HCT116 (cell line): Measurements from ENCODE around the gene CCDC185. TPM values are rescaled to one million over a fixed set of nuclear protein-coding genes. Genes with fewer than 3 reads are reported as not detected.

Source experiments
- ATAC-seq: fragments of 200-7000 bp; cut with Tn5 transposase; 2 replicates; pipeline ENCODE4 v1.9.1; 2020; ENCODE audit warnings: mild to moderate bottlenecking, moderate library complexity
- BruUV-seq: library from RNA; stranded (reverse); fragments of 400-500 nt; replicated peaks from 2 replicates; lab custom pipeline; 2021; lab: Mats Ljungman, UMichigan
- CTCF ChIA-PET: fragments of 300-600 bp; sonication (Branson Sonifier 250); formaldehyde crosslinking; loops from one replicate; lab custom pipeline; 2021; ENCODE audit warnings: antibody characterized with exemption; lab: Charles Lee
- POLR2A ChIA-PET: fragments of 300-600, 350-600 bp; sonication (Branson Sonifier 250); formaldehyde crosslinking; loops from one replicate; lab custom pipeline; 2021; ENCODE audit warnings: antibody characterized with exemption; lab: Charles Lee
- RAD21 ChIA-PET, 2 experiments: fragments of 300-600 bp; sonication (Branson Sonifier 250); formaldehyde crosslinking; loops; one replicate each; lab custom pipeline; 2023; ENCODE audit warnings: low total read pairs in 2 of 2; ENCODE audit not compliant: uncharacterized antibody in 2 of 2, unreplicated experiment in 2 of 2, low non-redundant PET in 1 of 2; lab: Charles Lee
- DNase-seq: peaks from one replicate; pipeline ENCODE4 v3.0.0-alpha.2; 2010; ENCODE audit warnings: low read depth, low spot score
- H2AFZ ChIP-seq: fragments of 200-600 bp; shearing (Covaris generic), sonication (generic); 2 replicates; pipeline ENCODE4 v1.6.1; 2017; ENCODE audit warnings: low read depth, mixed run types, mixed read lengths, antibody characterized with exemption, low read length; ENCODE audit not compliant: poor library complexity, severe bottlenecking
- H3K27ac ChIP-seq: 2 replicates; pipeline ENCODE4 v1.5.1; 2012; ENCODE audit warnings: low read depth, low read length
- H3K27me3 ChIP-seq: fragments of 200-600 bp; sonication (generic); 2 replicates; pipeline ENCODE4 v1.6.1; 2016; ENCODE audit warnings: mixed run types, low read length, mixed read lengths; ENCODE audit not compliant: insufficient read depth
- H3K36me3 ChIP-seq, 2 experiments: fragments of 200-500 bp in 1 of 2; fragments of 200-600 bp in 1 of 2; sonication (Bioruptor generic) in 1 of 2; sonication (generic) in 1 of 2; 2 replicates each; pipeline versions ENCODE4 v1.5.1 to v1.6.1; 2014 to 2016; ENCODE audit warnings: low read length in 2 of 2, inconsistent platforms in 1 of 2, mixed read lengths in 1 of 2, mixed run types in 1 of 2; ENCODE audit not compliant: insufficient read depth in 2 of 2, control insufficient read depth in 1 of 2
- H3K4me1 ChIP-seq, 2 experiments: fragments of 200-600 bp in 1 of 2; sonication (generic) in 1 of 2; 2 replicates each; pipeline versions ENCODE4 v1.5.1 to v1.6.1; 2012 to 2017; ENCODE audit warnings: low read length in 2 of 2, inconsistent platforms in 1 of 2, mild to moderate bottlenecking in 1 of 2, mixed read lengths in 1 of 2, mixed run types in 1 of 2, moderate library complexity in 1 of 2; ENCODE audit not compliant: insufficient read depth in 2 of 2, control insufficient read depth in 1 of 2
- H3K4me2 ChIP-seq: fragments of 200-600 bp; sonication (generic); 2 replicates; pipeline ENCODE4 v1.6.1; 2017; ENCODE audit warnings: mixed run types, low read length, mixed read lengths
- H3K4me3 ChIP-seq, 2 experiments: fragments of 200-600 bp in 1 of 2; sonication (generic) in 1 of 2; replicated peaks in 1 of 2; 2 replicates each; pipeline ENCODE4 v1.5.1; 2011 to 2016; ENCODE audit warnings: low read length in 2 of 2, control low read depth in 1 of 2, low read depth in 1 of 2, mild to moderate bottlenecking in 1 of 2, mixed read lengths in 1 of 2, mixed run types in 1 of 2
- H3K79me2 ChIP-seq: fragments of 200-600 bp; sonication (generic); 2 replicates; pipeline ENCODE4 v1.6.1; 2017; ENCODE audit warnings: mild to moderate bottlenecking, mixed run types, low read length, moderate library complexity, mixed read lengths; ENCODE audit not compliant: insufficient read depth
- H3K9ac ChIP-seq: fragments of 200-600 bp; sonication (generic); 2 replicates; pipeline ENCODE4 v1.6.1; 2016; ENCODE audit warnings: low read length, mixed read lengths
- H3K9me2 ChIP-seq: fragments of 200-600 bp; sonication (generic), shearing (Covaris generic); 2 replicates; pipeline ENCODE4 v1.6.1; 2017; ENCODE audit warnings: mixed run types, mild to moderate bottlenecking, moderate library complexity; ENCODE audit not compliant: insufficient read depth
- H3K9me3 ChIP-seq, 2 experiments: fragments of 200-500 bp in 1 of 2; fragments of 200-600 bp in 1 of 2; sonication (Bioruptor generic) in 1 of 2; sonication (generic) in 1 of 2; 2 replicates each; pipeline ENCODE4 v1.6.1; 2014 to 2017; ENCODE audit warnings: low read length in 2 of 2, mixed read lengths in 2 of 2, inconsistent platforms in 1 of 2, low read depth in 1 of 2, mild to moderate bottlenecking in 1 of 2, mixed run types in 1 of 2, moderate library complexity in 1 of 2; ENCODE audit not compliant: control insufficient read depth in 1 of 2, insufficient read depth in 1 of 2
- H4K20me1 ChIP-seq: fragments of 200-600 bp; sonication (generic), shearing (Covaris generic); 2 replicates; pipeline ENCODE4 v1.6.1; 2017; ENCODE audit warnings: mixed run types, mild to moderate bottlenecking, moderate library complexity; ENCODE audit not compliant: insufficient read depth
- CEBPB ChIP-seq: IDR thresholded peaks from 2 replicates; pipeline ENCODE4 v1.6.1; 2012; ENCODE audit warnings: low read depth
- EGR1 ChIP-seq: IDR thresholded peaks from 2 replicates; pipeline ENCODE4 v1.6.1; 2012; ENCODE audit warnings: low read depth
- EZH2phosphoT487 ChIP-seq: fragments of 200-600 bp; IDR thresholded peaks from 2 replicates; pipeline ENCODE4 v1.6.1; 2018; ENCODE audit warnings: antibody characterized with exemption, borderline replicate concordance
- JUND ChIP-seq: IDR thresholded peaks from 2 replicates; pipeline ENCODE4 v1.6.1; 2012
- RAD21 ChIP-seq: IDR thresholded peaks from 2 replicates; pipeline ENCODE4 v1.6.1; 2012; ENCODE audit warnings: low read depth, mild to moderate bottlenecking
- TCF7L2 ChIP-seq: IDR thresholded peaks from 2 replicates; pipeline ENCODE4 v1.7.0; 2011; ENCODE audit warnings: borderline replicate concordance, inconsistent platforms; ENCODE audit not compliant: insufficient read depth, insufficient read length; ENCODE audit errors: extremely low read depth
- YY1 ChIP-seq: IDR thresholded peaks from 2 replicates; pipeline ENCODE4 v1.6.1; 2011; ENCODE audit warnings: low read length, low read depth, moderate library complexity, mild to moderate bottlenecking; ENCODE audit not compliant: insufficient replicate concordance; ENCODE audit errors: extremely low read depth
- intact Hi-C: fragments of 100-400 bp; cut with micrococcal nuclease; formaldehyde crosslinking; loops from 2 replicates; pipeline ENCODE4 v1.10.0; 2022
- total RNA-seq: library from RNA; stranded (reverse); gene quantifications from one replicate; pipeline ENCODE4 v1.2.1, GENCODE V29; 2021; ENCODE audit not compliant: unreplicated experiment
- TF ChIP-seq, protein P1 (sequence below): IDR thresholded peaks from 2 replicates; pipeline ENCODE4 v1.6.1; 2011; ENCODE audit warnings: mild to moderate bottlenecking, low read length, moderate library complexity; ENCODE audit not compliant: insufficient replicate concordance; ENCODE audit errors: extremely low read depth

CCDC185 gene
- total RNA-seq, 1 experiment from 2014 or later: not detected

DNA sequence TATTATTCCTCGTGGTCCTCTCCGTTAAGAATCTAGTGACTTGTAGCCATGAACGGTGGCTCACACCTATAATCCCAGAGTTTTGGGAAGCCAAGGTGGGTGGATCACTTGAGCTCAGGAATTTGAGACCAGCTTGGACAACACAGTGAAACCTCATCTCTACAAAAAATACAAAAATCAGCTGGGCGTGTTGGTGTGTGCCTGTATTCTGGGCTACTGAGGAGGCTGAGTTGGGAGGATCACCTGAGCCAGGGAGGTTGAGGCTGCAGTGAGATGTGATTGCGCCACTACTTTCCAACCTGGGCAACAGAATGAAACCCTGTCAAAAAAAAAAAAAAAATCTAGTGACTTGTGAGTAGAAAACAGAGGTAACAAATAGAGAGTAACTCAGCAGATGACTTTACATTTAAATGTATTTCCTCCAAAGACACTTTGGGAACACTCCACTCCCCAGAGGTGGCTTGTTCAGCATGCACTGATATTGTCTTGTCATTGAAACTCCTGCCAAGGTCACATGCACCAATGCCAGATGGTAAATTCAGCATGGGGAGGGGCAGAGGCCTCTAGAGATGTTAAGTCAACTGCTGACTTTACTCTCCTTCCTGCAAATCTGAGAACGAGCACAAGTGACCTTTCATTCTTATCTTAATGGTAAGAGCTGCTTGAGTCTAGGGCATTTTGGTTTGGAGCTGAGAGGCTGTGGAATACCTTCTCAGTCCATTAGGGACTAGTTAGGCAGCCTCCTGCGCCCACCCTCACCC lies 24.9 kb downstream of the CCDC185 start:
- ATAC-seq (no peak), DNase-seq (no peak)
- Histone ChIP-seq H3K9ac (no peak overlapping the region), H3K9me3 (no peaks in the 10 kb centered on the region), H4K20me1 (no peaks in the 10 kb centered on the region), H3K4me2 (no peak overlapping the region), H3K36me3 (no peaks in the 10 kb centered on the region), H3K27ac (no peak overlapping the region), H3K9me2 (no peaks in the 10 kb centered on the region), H3K79me2 (no peaks in the 10 kb centered on the region), H3K4me1 (peaks cover 0 to 5% of the 10 kb centered on the region in 2 experiments; a peak in 1 of 4 replicates), H2AFZ (no peak overlapping the region), H3K27me3 (no peaks in the 10 kb centered on the region), H3K4me3 (no peak overlapping the region)
- intact Hi-C loops: no loop called here
- BruUV-seq: no TSS peak
- ChIA-PET RAD21 (no interaction called here), POLR2A (no interaction called here), CTCF (no interaction called here)
- TF ChIP-seq EGR1: no peak
- TF ChIP-seq, protein P1, sequence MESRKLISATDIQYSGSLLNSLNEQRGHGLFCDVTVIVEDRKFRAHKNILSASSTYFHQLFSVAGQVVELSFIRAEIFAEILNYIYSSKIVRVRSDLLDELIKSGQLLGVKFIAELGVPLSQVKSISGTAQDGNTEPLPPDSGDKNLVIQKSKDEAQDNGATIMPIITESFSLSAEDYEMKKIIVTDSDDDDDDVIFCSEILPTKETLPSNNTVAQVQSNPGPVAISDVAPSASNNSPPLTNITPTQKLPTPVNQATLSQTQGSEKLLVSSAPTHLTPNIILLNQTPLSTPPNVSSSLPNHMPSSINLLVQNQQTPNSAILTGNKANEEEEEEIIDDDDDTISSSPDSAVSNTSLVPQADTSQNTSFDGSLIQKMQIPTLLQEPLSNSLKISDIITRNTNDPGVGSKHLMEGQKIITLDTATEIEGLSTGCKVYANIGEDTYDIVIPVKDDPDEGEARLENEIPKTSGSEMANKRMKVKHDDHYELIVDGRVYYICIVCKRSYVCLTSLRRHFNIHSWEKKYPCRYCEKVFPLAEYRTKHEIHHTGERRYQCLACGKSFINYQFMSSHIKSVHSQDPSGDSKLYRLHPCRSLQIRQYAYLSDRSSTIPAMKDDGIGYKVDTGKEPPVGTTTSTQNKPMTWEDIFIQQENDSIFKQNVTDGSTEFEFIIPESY: no peak
- no peak for TF ChIP-seq CEBPB
- TF ChIP-seq EZH2phosphoT487: no peak
- TF ChIP-seq, all 23 proteins: peak for 0

DNA sequence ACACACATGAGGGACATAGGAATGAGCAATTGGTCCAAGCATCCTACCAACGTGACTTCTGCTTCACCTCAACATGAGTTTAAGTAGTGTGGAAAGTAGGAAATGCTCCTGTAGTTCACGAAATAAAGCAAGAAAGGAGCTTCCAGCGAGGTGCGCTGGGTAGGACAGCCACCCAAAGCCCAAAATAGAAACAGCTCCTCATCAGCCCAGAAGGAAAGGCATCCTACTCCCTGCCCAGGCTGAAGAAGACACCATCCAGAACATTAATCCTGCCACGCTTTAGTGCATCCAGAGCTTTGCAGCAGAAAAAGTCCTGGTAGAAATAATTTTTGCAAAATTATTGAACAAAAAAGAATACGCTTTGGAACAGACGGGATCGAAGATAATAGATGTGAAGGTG lies 25.9 kb downstream of the CCDC185 start:
- ATAC-seq (no peak), DNase-seq (no peak)
- ChIA-PET POLR2A (no interaction called here), RAD21 (no interaction called here), CTCF (no interaction called here)
- intact Hi-C loops: no loop called here
- no peaks in the 10 kb centered on the region for H3K9me2 ChIP-seq
- H3K9me3 ChIP-seq: no peaks in the 10 kb centered on the region
- no peak overlapping the region for H2AFZ ChIP-seq
- BruUV-seq: no TSS peak
- TF ChIP-seq TCF7L2 (no peak), YY1 (no peak), JUND (no peak), RAD21 (no peak)
- no peak overlapping the region for H3K27ac ChIP-seq
- H4K20me1 ChIP-seq: no peaks in the 10 kb centered on the region
- no peak overlapping the region for H3K4me2 ChIP-seq
- no peaks in the 10 kb centered on the region for H3K36me3 ChIP-seq
- H3K4me1 ChIP-seq: peaks cover 3 to 12% of the 10 kb centered on the region in 2 experiments; a peak in 2 of 4 replicates
- H3K9ac ChIP-seq: no peak overlapping the region
- no peaks in the 10 kb centered on the region for H3K79me2 ChIP-seq
- no peaks in the 10 kb centered on the region for H3K27me3 ChIP-seq
- no peak overlapping the region for H3K4me3 ChIP-seq
